ENCODE data around the gene MDH1B. TPM values are rescaled to one million over a fixed set of nuclear protein-coding genes. Genes with fewer than 3 reads are reported as not detected.
A peak's percentile ranks its signal among the peaks of the same experiment; 100 is the strongest.

The MDH1B gene
- total RNA-seq (2021): 1.3 and 1.4 TPM in 2 replicates
- long read RNA-seq, partial matches to known transcripts: 6 of 13 reads
- long read RNA-seq, other reads (novel, unspliced or antisense): 3 of 13 reads

- H2AFZ ChIP-seq (ENCODE audit: low read length): peak within 1 kb of the TSS; percentile 51
- no peak within 1 kb of the TSS for H4K91ac ChIP-seq (ENCODE audit: insufficient read length, low read depth, low read length)
- no peak within 1 kb of the TSS for H2BK15ac ChIP-seq (ENCODE audit: low read depth, low read length)
- Mint-ChIP-seq H3K4me3 (peak within 1 kb of the TSS; percentile 96 to 97), H3K4me1 (peaks cover 9 to 11% of the 10 kb centered on the region in 2 experiments), H3K27me3 (ENCODE audit: low read depth) (no peaks in the 10 kb centered on the region), H3K36me3 (ENCODE audit: insufficient read depth in 1 of 3, low read depth in 3 of 3) (peaks cover 10 to 28% (median 21%) of the 10 kb centered on the region in 3 experiments), H3K27ac (peak within 1 kb of the TSS; percentile 85 to 99 (median 95)), H3K9me3 (no peaks in the 10 kb centered on the region)
- peak within 1 kb of the TSS; percentile 42 for H3K4me2 ChIP-seq (ENCODE audit: insufficient read depth, insufficient read length, low read length)
- H2BK120ac ChIP-seq (ENCODE audit: low read depth, low read length, poor library complexity, severe bottlenecking): no peak within 1 kb of the TSS
- H3K9ac ChIP-seq (ENCODE audit: extremely low read depth, insufficient read length, low read length): peak within 1 kb of the TSS; percentile 88
- H3T11ph ChIP-seq (ENCODE audit: low read length): no peak within 1 kb of the TSS
- no peak within 1 kb of the TSS for H3K56ac ChIP-seq (ENCODE audit: insufficient read length, low read depth, low read length)
- H4K8ac ChIP-seq (replicated peaks; ENCODE audit: insufficient read length, low read depth, low read length): no peak within 1 kb of the TSS
- H3K14ac ChIP-seq (ENCODE audit: insufficient read depth, low read length): peak within 1 kb of the TSS; percentile 54; the same call in 1 of the 2 replicates
- peaks cover 5% of the 10 kb centered on the region for H3K23me2 ChIP-seq (ENCODE audit: insufficient read length, low read depth, low read length, poor library complexity, severe bottlenecking)
- H2AK5ac ChIP-seq (ENCODE audit: insufficient read length, low read length): no peak within 1 kb of the TSS
- no peaks in the 10 kb centered on the region for H3K79me1 ChIP-seq (ENCODE audit: insufficient read depth, low read depth, low read length, poor library complexity, severe bottlenecking)
- TF ChIP-seq, protein P1, sequence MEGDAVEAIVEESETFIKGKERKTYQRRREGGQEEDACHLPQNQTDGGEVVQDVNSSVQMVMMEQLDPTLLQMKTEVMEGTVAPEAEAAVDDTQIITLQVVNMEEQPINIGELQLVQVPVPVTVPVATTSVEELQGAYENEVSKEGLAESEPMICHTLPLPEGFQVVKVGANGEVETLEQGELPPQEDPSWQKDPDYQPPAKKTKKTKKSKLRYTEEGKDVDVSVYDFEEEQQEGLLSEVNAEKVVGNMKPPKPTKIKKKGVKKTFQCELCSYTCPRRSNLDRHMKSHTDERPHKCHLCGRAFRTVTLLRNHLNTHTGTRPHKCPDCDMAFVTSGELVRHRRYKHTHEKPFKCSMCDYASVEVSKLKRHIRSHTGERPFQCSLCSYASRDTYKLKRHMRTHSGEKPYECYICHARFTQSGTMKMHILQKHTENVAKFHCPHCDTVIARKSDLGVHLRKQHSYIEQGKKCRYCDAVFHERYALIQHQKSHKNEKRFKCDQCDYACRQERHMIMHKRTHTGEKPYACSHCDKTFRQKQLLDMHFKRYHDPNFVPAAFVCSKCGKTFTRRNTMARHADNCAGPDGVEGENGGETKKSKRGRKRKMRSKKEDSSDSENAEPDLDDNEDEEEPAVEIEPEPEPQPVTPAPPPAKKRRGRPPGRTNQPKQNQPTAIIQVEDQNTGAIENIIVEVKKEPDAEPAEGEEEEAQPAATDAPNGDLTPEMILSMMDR (conservative IDR thresholded peaks at IDR 0.05): no peak
- no peak within 1 kb of the TSS for H2BK12ac ChIP-seq (ENCODE audit: insufficient read length, low read depth, low read length)
- no peaks in the 10 kb centered on the region for H3K27me3 ChIP-seq (ENCODE audit: insufficient read depth, low read length)
- H3K18ac ChIP-seq (ENCODE audit: insufficient read length, low read depth, low read length): peak within 1 kb of the TSS; percentile 44
- no peaks in the 10 kb centered on the region for H3K79me2 ChIP-seq (ENCODE audit: insufficient read depth, low read length)
- DNase-seq: peak; percentile 90
- H4K20me1 ChIP-seq (ENCODE audit: control insufficient read depth, insufficient read depth, insufficient read length): no peaks in the 10 kb centered on the region
- H4K5ac ChIP-seq (ENCODE audit: insufficient read length, low read depth, low read length): no peak within 1 kb of the TSS
- no peak within 1 kb of the TSS for H3K27ac ChIP-seq (ENCODE audit: insufficient read length, low read depth, low read length)
- no peaks in the 10 kb centered on the region for H3K9me3 ChIP-seq (ENCODE audit: control insufficient read depth, low read depth, low read length)
- H2BK20ac ChIP-seq (ENCODE audit: low read depth, low read length, poor library complexity, severe bottlenecking): no peak within 1 kb of the TSS
- H3K23ac ChIP-seq (ENCODE audit: insufficient read length, low read depth, low read length): no peak within 1 kb of the TSS
- no peak within 1 kb of the TSS for H2BK5ac ChIP-seq (ENCODE audit: insufficient read length, low read length)
- WGBS (ENCODE audit: extremely low coverage, insufficient read length, low lambda C conversion rate): no CpG with 5 or more reads among the region's 46 CpGs
- H3K4ac ChIP-seq (ENCODE audit: low read depth, low read length): no peak within 1 kb of the TSS
- H3K4me1 ChIP-seq (ENCODE audit: insufficient read depth, low read length): no peaks in the 10 kb centered on the region
Measured at GRCh38 chr2:206765242-206766056, at the start of gene MDH1B, which contains the start of gene FASTKD2. Gene MDH1B (minus strand): TSS chr2:206765328. CDS start chr2:206765271, 57 bp downstream. Gene FASTKD2 (plus strand): TSS chr2:206765606. CDS start chr2:206766694, 1,088 bp downstream.
